ENCODE data around the gene EMD.

The EMD gene

DNA sequence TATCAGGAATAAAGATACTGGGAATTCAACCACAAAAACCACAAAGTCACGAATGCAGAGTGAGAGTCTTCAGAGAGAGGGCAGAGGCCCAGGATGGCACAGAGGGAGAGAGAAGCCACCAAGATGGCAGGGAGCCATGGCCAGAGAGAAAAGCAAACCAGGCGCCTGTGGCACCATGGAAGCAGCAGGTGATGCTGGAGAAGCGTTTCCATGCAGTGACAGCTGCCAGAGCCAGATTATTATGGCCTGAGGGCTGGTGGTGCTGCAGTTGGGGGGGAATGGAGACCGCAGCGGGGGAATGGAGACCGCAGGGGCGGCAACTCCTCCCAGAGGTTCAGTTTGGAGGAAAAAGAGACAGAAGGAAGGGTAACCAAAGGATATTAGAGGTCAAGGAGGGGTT, 38.1 kb downstream of the EMD start:
- Histone ChIP-seq H3K27me3 (replicated peaks; ENCODE audit: control insufficient read depth, insufficient read depth, low read length) (no peaks in the 10 kb centered on the region), H3K36me3 (ENCODE audit: control insufficient read depth, insufficient read depth, low read length) (no peaks in the 10 kb centered on the region; the same call in 1 of the 2 replicates), H3K4me3 (replicated peaks; ENCODE audit: low read depth, low read length) (no peak overlapping the region)
- no peak for DNase-seq (ENCODE audit: extremely low read depth, insufficient read length)
- TF ChIP-seq, protein P1, sequence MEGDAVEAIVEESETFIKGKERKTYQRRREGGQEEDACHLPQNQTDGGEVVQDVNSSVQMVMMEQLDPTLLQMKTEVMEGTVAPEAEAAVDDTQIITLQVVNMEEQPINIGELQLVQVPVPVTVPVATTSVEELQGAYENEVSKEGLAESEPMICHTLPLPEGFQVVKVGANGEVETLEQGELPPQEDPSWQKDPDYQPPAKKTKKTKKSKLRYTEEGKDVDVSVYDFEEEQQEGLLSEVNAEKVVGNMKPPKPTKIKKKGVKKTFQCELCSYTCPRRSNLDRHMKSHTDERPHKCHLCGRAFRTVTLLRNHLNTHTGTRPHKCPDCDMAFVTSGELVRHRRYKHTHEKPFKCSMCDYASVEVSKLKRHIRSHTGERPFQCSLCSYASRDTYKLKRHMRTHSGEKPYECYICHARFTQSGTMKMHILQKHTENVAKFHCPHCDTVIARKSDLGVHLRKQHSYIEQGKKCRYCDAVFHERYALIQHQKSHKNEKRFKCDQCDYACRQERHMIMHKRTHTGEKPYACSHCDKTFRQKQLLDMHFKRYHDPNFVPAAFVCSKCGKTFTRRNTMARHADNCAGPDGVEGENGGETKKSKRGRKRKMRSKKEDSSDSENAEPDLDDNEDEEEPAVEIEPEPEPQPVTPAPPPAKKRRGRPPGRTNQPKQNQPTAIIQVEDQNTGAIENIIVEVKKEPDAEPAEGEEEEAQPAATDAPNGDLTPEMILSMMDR (IDR thresholded peaks at IDR 0.05; ENCODE audit: insufficient read depth, low read length, poor library complexity, severe bottlenecking): no peak

DNA sequence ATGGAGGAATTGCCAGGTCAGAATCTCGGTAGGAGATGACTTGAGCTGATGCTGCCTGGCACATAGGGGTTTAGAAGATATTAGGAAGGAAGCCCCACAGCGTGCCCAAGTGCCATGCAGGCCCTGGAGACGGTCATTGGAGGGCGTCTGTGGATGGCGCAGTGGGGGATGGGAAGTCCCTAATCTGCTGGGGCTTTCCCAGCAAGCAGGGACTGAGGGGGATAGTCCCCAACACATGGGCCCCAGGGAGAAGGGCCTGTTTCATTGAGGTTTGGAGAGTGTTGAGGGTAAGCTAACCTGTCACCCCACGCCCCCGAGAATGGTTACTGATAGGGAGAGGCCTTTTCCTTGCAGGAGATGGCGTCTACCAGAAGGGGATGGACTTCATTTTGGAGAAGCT, 40.1 kb downstream of the EMD start:
- no peak overlapping the region for H3K4me3 ChIP-seq (replicated peaks; ENCODE audit: low read depth, low read length)
- no peak for DNase-seq (ENCODE audit: extremely low read depth, insufficient read length)
- no peaks in the 10 kb centered on the region for H3K27me3 ChIP-seq (replicated peaks; ENCODE audit: control insufficient read depth, insufficient read depth, low read length)
- TF ChIP-seq, protein P1 (IDR thresholded peaks at IDR 0.05; ENCODE audit: insufficient read depth, low read length, poor library complexity, severe bottlenecking): no peak
- H3K36me3 ChIP-seq (ENCODE audit: control insufficient read depth, insufficient read depth, low read length): no peaks in the 10 kb centered on the region

DNA sequence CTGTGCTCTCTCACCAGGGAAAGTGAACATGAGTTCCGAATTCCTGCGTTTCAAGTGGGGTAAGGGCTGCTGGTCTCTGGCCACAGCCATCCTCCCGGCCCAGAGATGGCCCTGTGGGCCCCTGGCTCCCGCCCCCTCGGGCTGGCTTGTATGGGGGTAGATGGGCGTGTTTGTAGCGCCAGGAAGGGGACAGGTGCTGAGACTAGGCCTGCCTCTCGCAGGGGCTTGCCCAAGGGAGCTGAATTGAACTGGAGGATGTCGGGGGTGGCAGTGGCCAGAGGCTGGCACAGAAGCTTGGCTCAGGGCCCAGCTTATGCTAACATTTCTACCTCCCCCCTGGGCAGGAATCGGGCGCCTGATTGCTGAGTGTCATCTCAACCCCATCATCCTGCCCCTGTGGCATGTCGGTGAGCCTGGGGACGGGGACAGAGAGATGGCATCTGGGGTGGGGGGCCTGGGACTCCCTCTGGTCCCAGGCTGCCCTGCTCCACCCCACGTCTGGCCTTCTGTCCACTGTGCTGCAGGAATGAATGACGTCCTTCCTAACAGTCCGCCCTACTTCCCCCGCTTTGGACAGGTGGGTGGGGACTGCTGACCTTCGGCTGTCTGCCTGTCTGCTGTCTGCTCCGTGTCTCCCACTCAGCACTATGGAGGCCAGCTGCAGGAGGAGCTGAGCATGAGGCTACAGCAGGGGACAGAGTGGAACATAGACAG, 40.8 kb downstream of the EMD start:
- TF ChIP-seq, protein P1 (IDR thresholded peaks at IDR 0.05; ENCODE audit: insufficient read depth, low read length, poor library complexity, severe bottlenecking): no peak
- no peak for DNase-seq (ENCODE audit: extremely low read depth, insufficient read length)
- no peaks in the 10 kb centered on the region for H3K27me3 ChIP-seq (replicated peaks; ENCODE audit: control insufficient read depth, insufficient read depth, low read length)
- H3K4me3 ChIP-seq (replicated peaks; ENCODE audit: low read depth, low read length): no peak overlapping the region
- no peaks in the 10 kb centered on the region for H3K36me3 ChIP-seq (ENCODE audit: control insufficient read depth, insufficient read depth, low read length)

DNA sequence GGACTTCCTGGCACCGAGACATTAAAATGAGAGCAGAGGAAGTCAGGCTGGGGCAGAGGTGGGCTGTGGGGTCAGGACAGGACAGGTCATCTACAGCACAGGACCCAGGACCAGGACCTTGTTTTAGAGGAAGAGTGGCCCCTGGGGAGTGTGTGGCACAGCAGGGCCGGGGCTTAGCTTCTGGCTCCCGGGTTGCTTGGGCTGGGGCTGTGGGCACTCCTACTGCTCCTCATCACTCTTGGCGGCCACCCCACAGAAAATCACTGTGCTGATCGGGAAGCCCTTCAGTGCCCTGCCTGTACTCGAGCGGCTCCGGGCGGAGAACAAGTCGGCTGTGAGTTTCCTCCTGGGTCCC, 41.3 kb downstream of the EMD start:
- Histone ChIP-seq H3K4me3 (replicated peaks; ENCODE audit: low read depth, low read length) (no peak overlapping the region), H3K27me3 (replicated peaks; ENCODE audit: control insufficient read depth, insufficient read depth, low read length) (no peaks in the 10 kb centered on the region), H3K36me3 (ENCODE audit: control insufficient read depth, insufficient read depth, low read length) (no peaks in the 10 kb centered on the region)
- TF ChIP-seq, protein P1 (IDR thresholded peaks at IDR 0.05; ENCODE audit: insufficient read depth, low read length, poor library complexity, severe bottlenecking): no peak
- DNase-seq (ENCODE audit: extremely low read depth, insufficient read length): no peak

DNA sequence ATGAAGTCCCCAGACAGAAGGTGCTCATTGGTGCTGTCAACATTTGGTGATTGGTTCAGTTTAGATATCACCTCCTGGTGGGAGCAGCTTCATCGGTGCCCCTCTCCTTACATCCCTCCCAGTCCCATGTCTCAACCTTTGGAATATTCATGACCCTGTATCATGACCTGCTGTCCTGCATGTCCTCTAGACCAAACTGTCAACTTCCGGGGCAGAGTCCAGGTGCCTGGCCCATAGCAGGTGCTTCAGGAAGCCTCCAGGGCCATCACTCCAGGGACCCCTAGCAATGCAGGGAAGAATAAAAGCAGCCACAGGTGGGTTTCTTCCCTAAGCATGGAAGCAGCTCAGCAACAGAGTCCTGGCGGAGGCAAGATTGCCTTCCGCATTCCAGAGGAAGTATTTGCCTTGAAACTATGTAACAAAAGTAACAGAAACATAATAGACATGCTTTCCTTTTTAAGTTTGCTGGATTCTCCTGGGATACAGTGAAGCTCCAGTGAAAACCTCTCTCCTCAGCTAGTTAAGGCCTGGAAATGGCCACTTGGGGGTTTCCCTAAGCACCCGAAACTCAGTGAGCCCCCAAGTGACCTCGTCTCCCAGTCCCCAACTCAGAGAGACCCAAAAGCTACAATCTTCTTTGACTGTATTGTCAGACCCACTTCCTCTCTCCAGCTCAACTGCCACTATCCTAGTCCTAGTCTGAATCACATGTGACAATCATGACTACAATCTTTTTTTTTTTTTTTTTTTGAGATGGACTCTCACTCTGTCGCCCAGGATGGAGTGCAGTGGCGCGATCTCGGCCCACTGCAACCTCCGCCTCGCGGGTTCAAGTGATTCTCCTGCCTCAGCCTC, 48.0 kb downstream of the EMD start:
- Histone ChIP-seq H3K27me3 (replicated peaks; ENCODE audit: control insufficient read depth, insufficient read depth, low read length) (no peaks in the 10 kb centered on the region), H3K36me3 (ENCODE audit: control insufficient read depth, insufficient read depth, low read length) (no peaks in the 10 kb centered on the region; the same call in 1 of the 2 replicates), H3K4me3 (replicated peaks; ENCODE audit: low read depth, low read length) (no peak overlapping the region)
- no peak for DNase-seq (ENCODE audit: extremely low read depth, insufficient read length)
- TF ChIP-seq, protein P1 (IDR thresholded peaks at IDR 0.05; ENCODE audit: insufficient read depth, low read length, poor library complexity, severe bottlenecking): no peak

Data from GM06990 (cell line).